22Rv1 (cell line): ENCODE measurements around the gene AK1.

ENCODE experiments used
- ZFX ChIP-seq: fragments of 450-650 bp; IDR thresholded peaks from 2 replicates; pipeline ENCODE4 v1.6.1; 2017; ENCODE audit warnings: antibody characterized with exemption, borderline replicate concordance
- TF ChIP-seq, protein P1 (sequence below): fragments of 450-650 bp; IDR thresholded peaks from 2 replicates; pipeline ENCODE4 v1.5.1; 2017; ENCODE audit warnings: mild to moderate bottlenecking

DNA sequence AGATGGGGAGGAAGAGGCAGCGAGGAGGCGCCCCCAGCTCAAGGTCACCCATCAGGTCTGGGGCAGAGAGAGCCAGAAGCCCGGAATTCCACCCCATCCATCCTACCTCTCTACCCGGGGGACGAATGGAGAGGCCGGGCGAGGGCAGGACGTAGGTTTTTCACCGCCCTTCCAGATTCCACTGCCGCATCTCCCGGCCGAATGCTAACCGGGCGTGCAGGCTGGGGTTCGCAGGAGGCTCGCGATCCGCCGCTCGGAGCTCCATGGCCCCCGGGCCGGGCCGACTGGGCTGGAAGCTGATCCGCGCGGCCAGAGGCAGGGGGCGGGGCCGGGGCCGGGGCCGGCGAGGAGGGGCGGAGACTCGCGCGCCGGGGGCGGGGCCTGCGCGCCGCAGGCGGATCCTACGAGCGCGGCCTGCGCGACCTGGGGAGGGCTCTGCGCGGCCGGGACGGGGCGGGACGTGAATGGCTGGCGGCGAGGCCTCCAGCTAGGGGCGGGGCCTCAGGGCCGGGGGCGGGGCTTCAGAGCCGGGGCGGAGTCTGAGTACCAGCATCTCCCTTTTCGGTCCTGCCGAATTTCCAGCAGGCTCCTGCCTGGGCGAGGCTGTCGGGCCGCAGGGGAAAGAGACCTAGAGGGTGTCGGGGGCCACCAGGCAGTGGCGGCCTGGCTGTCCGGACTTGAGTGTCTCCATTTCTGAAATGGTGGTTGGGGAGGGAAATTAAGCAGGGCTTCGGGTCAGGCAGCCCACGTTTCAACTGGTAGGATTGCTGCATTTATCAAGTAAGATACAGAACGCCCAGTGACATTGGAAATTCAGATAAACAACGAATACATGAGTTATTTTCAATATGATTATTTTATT lies 39.5 kb upstream of the AK1 start, which contains the start of gene ST6GALNAC4:
- TF ChIP-seq, protein P1, sequence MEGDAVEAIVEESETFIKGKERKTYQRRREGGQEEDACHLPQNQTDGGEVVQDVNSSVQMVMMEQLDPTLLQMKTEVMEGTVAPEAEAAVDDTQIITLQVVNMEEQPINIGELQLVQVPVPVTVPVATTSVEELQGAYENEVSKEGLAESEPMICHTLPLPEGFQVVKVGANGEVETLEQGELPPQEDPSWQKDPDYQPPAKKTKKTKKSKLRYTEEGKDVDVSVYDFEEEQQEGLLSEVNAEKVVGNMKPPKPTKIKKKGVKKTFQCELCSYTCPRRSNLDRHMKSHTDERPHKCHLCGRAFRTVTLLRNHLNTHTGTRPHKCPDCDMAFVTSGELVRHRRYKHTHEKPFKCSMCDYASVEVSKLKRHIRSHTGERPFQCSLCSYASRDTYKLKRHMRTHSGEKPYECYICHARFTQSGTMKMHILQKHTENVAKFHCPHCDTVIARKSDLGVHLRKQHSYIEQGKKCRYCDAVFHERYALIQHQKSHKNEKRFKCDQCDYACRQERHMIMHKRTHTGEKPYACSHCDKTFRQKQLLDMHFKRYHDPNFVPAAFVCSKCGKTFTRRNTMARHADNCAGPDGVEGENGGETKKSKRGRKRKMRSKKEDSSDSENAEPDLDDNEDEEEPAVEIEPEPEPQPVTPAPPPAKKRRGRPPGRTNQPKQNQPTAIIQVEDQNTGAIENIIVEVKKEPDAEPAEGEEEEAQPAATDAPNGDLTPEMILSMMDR, result no peak
- TF ChIP-seq ZFX, result no peak
